IPS-18c (cell line): Measurements from ENCODE around the gene MMP21.

ENCODE experiments used
- H3K4me3 ChIP-seq: 2 replicates; pipeline ENCODE4 v1.7.0; 2013; ENCODE audit warnings: low read depth, mild to moderate bottlenecking, low read length, moderate library complexity; ENCODE audit not compliant: insufficient read depth
- H3K9me3 ChIP-seq: one replicate; pipeline ENCODE4 v1.6.1; 2013; ENCODE audit warnings: mild to moderate bottlenecking, low read length, moderate library complexity; ENCODE audit not compliant: control insufficient read depth, insufficient read depth

The MMP21 gene

GRCh38 chr10:125739994-125740679 is 35.5 kb downstream of the MMP21 start:
- Histone ChIP-seq H3K4me3 (no peak overlapping the region), H3K9me3 (no peaks in the 10 kb centered on the region)

- no peaks in the 10 kb centered on the region for H3K9me3 ChIP-seq
- H3K4me3 ChIP-seq = no peak overlapping the region
Observed at GRCh38 chr10:125738206-125738605, 37.4 kb downstream of the MMP21 start.

GRCh38 chr10:125734823-125735222 is 40.8 kb downstream of the MMP21 start:
- Histone ChIP-seq H3K9me3 (no peaks in the 10 kb centered on the region), H3K4me3 (no peak overlapping the region)

DNA sequence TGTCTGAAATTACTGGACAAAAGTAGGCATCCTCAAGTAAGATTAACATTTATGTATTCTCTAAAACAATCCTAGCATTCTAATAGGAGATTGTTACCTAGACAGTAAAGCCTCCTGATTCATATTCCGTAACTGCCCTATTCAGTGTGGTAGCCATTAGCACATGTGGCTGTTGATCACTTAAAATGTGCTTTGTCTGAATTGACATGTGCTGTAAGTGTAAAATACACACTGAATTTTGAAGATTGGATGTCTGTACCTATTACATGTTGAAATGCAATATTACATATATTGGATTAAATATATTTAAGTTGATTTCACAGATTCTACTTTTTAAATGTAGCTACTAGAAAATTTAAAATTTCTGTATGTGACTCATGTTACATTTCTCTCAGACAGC is 41.5 kb downstream of the MMP21 start:
- Histone ChIP-seq H3K4me3 (no peak overlapping the region), H3K9me3 (no peaks in the 10 kb centered on the region)

- H3K9me3 ChIP-seq = no peaks in the 10 kb centered on the region
- H3K4me3 ChIP-seq = no peak overlapping the region
Observed at GRCh38 chr10:125727436-125727835, 48.2 kb downstream of the MMP21 start.

- Histone ChIP-seq H3K4me3 (no peak overlapping the region), H3K9me3 (no peaks in the 10 kb centered on the region)
Observed at GRCh38 chr10:125726914-125727313, 48.7 kb downstream of the MMP21 start.

DNA sequence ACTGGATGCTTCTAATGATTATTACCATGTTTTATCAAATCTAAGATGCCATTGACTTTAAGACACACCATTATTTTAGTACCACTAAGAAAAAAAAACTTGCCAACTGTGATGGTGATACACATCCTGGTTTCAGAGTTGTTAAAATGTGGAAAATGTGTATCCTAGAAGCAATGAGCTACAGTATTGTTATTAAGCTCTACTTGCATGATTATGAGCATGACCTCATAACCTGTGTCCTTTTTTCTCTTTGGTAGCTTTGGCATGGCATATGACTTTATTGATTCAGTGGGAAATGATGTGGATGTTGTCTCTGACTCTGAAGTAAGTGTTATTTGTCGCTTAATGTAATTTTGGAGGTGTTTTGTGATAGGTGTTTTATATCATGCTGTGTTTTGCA is 52.8 kb downstream of the MMP21 start:
- Histone ChIP-seq H3K9me3 (no peaks in the 10 kb centered on the region), H3K4me3 (no peak overlapping the region)

- Histone ChIP-seq H3K9me3 (no peaks in the 10 kb centered on the region), H3K4me3 (no peak overlapping the region)
Observed at GRCh38 chr10:125721035-125721434, 54.6 kb downstream of the MMP21 start.

DNA sequence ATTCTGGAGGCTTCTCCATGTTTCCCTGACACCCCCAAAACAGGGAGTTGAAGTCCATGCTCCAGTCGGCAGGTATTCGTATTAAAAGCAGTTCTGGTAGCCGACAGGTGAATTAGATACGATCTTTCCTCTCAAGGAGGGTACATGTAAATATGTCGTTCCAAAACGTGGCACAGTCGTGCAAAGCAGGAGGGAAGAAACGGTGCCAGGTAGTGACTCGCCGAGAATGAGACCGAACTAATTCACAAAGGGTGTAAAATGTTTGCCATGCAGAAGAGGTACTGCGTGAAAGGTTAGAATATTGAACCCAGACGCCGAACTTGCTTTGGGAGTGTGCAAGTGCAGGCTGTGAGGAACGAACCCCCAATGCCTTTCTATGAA is 55.6 kb downstream of the MMP21 start:
- Histone ChIP-seq H3K9me3 (no peaks in the 10 kb centered on the region), H3K4me3 (peak overlapping the region; percentile 97)

- H3K9me3 ChIP-seq = no peaks in the 10 kb centered on the region
- H3K4me3 ChIP-seq = peak within 1 kb of the TSS; percentile 97
Observed at GRCh38 chr10:125719173-125720001, 56.2 kb downstream of the MMP21 start, which contains the start of gene EDRF1. TSS of gene EDRF1 (plus strand) at chr10:125719709. CDS start at chr10:125719808, 99 bp downstream.
